Measurements from ENCODE around the gene GRK5. TPM values are rescaled to one million over a fixed set of nuclear protein-coding genes. Genes with fewer than 3 reads are reported as not detected.

GRK5 gene
- total RNA-seq, 1 donor: 10.6 TPM

DNA sequence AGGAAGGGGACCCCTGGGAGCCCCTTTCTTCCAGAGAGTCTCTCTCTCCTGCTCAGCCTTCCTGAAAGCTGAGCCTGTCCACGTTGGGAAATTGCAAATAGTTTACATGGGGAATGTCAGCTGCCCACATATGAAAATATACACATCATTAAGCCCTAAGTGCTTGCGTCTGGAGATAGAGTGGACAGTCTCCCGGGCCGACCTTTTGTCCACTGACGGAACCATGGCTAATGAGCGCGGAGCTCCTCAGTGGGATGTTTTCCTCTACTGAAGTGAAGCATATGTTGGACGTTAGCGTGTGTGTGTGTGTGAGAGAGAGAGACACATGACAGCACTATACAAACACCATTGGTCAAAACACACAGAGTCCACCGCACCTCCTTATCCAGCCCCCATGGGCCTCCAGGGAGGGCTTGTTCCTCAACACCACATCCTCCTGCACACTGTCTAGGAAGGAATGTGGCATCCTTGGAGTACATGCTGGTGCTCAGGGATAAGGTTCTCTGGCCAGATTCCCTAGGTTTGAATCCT, 206.8 kb downstream of the GRK5 start:
- H3K4me1 ChIP-seq (ENCODE audit: insufficient read depth, low read length): no peaks in the 10 kb centered on the region
- H3K27me3 ChIP-seq (ENCODE audit: insufficient read depth, low read length): no peaks in the 10 kb centered on the region
- H3K9me3 ChIP-seq (ENCODE audit: low read depth, low read length): no peaks in the 10 kb centered on the region
- H3K4me3 ChIP-seq (ENCODE audit: low read length): no peak overlapping the region

DNA sequence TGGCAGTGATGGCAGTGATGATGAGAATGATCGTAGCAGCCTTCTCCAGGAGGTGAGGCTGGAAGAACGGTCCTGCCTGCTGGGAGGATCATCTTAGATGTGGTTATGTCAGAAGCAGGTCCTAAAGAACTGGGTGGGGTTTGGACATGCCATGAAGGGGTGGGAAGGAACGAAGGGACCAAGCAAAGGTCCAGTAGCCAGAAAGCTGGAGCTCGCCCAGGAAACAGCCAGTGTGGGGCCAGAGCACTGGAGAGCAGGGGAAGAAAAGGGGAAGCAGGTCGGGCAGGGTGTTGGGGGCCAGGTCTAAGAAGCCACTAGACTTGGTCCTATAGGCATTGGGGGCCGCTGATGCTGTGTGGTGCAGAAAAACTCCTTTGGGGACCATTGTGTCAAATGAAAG, 207.8 kb downstream of the GRK5 start:
- Histone ChIP-seq H3K27me3 (ENCODE audit: insufficient read depth, low read length) (no peaks in the 10 kb centered on the region), H3K9me3 (ENCODE audit: low read depth, low read length) (no peaks in the 10 kb centered on the region), H3K4me1 (ENCODE audit: insufficient read depth, low read length) (no peaks in the 10 kb centered on the region), H3K4me3 (ENCODE audit: low read length) (no peak overlapping the region)

DNA sequence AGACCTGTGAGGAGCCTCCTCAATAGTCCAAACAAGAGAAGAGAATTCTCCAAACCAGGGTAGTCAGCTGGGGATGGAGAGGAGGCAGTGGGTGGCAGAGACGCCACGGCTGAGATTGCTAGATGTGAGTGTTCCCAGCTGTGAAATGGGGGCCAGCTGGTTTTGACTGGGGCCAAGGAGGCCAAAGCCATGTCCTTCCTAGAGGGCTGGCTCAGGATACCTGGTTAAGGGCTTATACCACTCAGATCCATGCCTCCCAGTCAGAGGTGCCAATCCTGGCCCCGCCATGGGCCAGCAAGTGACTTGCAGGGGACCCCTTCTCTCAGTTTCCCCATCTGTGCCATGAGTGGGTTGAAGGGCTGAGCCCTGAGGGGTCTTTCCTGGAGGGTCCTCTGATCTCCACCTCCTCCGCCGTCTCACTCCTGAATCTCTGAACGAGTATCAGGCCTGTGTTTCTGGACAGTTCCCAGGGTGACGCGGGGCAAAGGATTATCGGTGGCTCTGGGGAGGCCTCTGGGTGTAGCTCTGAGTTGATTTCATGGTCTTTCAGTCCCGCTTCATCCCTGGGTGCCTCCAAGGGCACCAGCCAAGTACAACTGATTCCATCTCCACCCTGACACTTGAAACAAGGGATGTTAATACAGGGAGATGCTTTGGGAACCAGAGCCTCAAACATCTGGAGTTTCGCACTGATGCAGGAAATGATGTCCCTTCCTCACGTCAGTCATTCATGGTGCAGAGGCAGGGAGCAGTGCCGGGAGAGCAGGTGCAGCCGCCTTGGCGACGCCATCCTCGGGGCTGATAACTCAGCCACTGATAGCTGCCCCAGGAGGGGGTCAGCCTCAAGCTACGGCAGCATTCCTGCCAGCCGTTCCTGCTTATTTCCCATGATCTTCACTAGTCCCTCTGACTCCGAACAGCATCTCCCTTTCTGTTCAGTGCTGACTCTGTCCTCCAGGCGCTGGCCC, 208.4 kb downstream of the GRK5 start:
- no peaks in the 10 kb centered on the region for H3K4me1 ChIP-seq (ENCODE audit: insufficient read depth, low read length)
- H3K9me3 ChIP-seq (ENCODE audit: low read depth, low read length): no peaks in the 10 kb centered on the region
- H3K4me3 ChIP-seq (ENCODE audit: low read length): no peak overlapping the region
- H3K27me3 ChIP-seq (ENCODE audit: insufficient read depth, low read length): no peaks in the 10 kb centered on the region

DNA sequence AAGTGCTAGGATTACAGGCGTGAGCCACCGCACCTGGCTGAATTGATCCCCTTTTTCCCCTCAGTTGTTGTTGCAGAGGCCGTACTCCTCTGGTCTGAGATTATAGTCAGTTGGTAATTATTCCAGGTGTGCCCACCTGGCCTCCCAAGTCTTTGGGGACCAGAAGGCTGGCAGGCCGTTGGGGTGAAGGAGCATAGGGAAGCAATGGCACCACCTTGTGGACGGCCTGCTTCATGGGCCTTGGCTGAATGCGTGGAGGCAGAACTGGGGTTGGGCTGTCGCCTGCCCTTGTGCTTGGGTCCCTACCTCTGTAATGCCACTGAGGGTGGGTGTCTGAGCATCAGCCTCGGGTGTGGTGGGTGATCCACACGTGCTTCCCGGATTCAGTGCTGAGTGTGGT, 209.5 kb downstream of the GRK5 start:
- no peak overlapping the region for H3K4me3 ChIP-seq (ENCODE audit: low read length)
- H3K9me3 ChIP-seq (ENCODE audit: low read depth, low read length): no peaks in the 10 kb centered on the region
- no peaks in the 10 kb centered on the region for H3K4me1 ChIP-seq (ENCODE audit: insufficient read depth, low read length)
- no peaks in the 10 kb centered on the region for H3K27me3 ChIP-seq (ENCODE audit: insufficient read depth, low read length)

DNA sequence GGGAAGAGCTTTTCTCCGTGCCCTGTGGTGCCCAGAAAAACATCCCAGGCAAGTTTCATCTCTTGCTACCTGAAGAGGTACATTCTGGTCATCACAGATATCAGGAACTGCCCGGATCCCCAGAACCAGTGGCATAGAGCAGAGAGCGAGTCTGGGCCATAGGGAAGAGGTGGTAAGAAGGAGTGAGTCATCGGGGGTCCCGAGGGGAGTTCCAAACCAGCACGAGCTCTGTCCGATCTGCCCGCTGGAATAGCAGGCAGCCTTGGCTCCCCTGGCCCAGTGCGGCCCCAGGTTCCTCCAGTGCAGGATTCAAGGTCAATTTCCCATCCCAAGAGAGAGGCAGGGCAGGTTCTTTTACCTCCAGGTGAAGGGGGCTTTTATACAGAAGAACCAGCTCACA, 210.5 kb downstream of the GRK5 start:
- Histone ChIP-seq H3K9me3 (ENCODE audit: low read depth, low read length) (no peaks in the 10 kb centered on the region), H3K4me1 (ENCODE audit: insufficient read depth, low read length) (no peaks in the 10 kb centered on the region), H3K27me3 (ENCODE audit: insufficient read depth, low read length) (no peaks in the 10 kb centered on the region), H3K4me3 (ENCODE audit: low read length) (no peak overlapping the region)

GRCh38 chr10:119418362-119418761, 211.0 kb downstream of the GRK5 start:
- H3K9me3 ChIP-seq (ENCODE audit: low read depth, low read length): no peaks in the 10 kb centered on the region
- H3K27me3 ChIP-seq (ENCODE audit: insufficient read depth, low read length): no peaks in the 10 kb centered on the region
- H3K4me3 ChIP-seq (ENCODE audit: low read length): no peak overlapping the region
- H3K4me1 ChIP-seq (ENCODE audit: insufficient read depth, low read length): no peaks in the 10 kb centered on the region

DNA sequence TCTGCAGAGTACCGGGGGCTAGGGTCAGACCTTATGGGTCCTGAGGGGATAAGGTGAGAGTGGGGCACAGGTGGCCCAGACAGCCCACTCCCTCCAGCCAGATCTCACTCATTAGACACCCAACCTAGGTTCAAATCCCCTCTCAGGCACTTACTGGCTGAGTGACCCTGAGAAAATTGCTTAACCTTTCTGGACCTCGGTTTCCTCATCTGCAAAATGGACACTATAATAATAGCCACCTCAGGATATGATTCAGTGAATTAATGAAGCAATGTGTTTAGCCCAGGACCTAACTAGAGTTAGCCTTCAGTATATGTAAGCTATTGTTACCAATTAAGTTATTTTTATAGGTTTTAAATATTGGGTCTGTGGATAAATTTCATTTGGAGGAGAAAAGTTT, 212.6 kb downstream of the GRK5 start:
- H3K9me3 ChIP-seq (ENCODE audit: low read depth, low read length): no peaks in the 10 kb centered on the region
- H3K4me1 ChIP-seq (ENCODE audit: insufficient read depth, low read length): no peaks in the 10 kb centered on the region
- H3K4me3 ChIP-seq (ENCODE audit: low read length): no peak overlapping the region
- no peaks in the 10 kb centered on the region for H3K27me3 ChIP-seq (ENCODE audit: insufficient read depth, low read length)

- Histone ChIP-seq H3K4me3 (ENCODE audit: low read length) (no peak overlapping the region), H3K4me1 (ENCODE audit: insufficient read depth, low read length) (no peaks in the 10 kb centered on the region), H3K27me3 (ENCODE audit: insufficient read depth, low read length) (no peaks in the 10 kb centered on the region), H3K9me3 (ENCODE audit: low read depth, low read length) (no peaks in the 10 kb centered on the region)
These were observed 213.8 kb downstream of the GRK5 start for GRCh38 chr10:119420950-119421875.

- Histone ChIP-seq H3K4me3 (ENCODE audit: low read length) (no peak overlapping the region), H3K27me3 (ENCODE audit: insufficient read depth, low read length) (no peaks in the 10 kb centered on the region), H3K9me3 (ENCODE audit: low read depth, low read length) (no peaks in the 10 kb centered on the region), H3K4me1 (ENCODE audit: insufficient read depth, low read length) (no peaks in the 10 kb centered on the region)
These were observed 214.7 kb downstream of the GRK5 start for GRCh38 chr10:119421891-119422681.

- no peaks in the 10 kb centered on the region for H3K4me1 ChIP-seq (ENCODE audit: insufficient read depth, low read length)
These were observed 215.5 kb downstream of the GRK5 start for GRCh38 chr10:119422682-119423509.

DNA sequence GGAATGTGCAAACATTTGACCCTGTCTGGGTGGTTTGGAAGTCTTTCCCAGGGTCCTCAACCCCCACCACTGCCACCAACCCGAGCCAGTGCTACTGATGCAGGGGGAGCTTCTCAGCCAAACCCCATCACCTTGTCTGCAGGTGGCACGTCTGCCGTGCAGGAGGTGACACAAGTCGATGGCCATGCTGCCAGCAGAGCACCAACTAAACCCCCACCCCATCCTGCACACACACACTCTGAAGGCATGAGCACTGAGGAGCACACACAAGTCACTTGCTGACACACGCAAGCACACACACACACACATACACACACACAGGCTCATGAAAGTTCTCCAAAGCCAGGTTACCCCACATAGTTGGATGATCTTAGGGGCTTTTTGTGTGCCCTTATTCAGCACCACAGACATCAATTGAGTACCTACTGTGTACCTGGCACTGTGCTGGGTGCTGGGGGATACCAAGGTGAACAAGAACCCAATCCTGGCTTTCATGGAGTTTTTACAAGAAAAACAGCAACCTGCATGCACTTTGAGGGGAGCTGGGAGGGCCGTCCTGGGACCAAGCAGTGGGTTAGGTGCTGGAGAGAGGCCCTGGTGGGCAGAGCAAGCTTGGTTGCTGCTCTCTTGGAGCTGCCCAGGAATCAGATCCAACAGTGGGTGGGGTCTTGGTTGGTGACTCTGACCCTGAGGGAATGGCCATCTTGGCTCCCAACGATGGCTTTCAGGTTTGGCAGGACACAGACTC, 216.3 kb downstream of the GRK5 start:
- Histone ChIP-seq H3K9me3 (ENCODE audit: low read depth, low read length) (no peaks in the 10 kb centered on the region), H3K27me3 (ENCODE audit: insufficient read depth, low read length) (no peaks in the 10 kb centered on the region), H3K4me3 (ENCODE audit: low read length) (no peak overlapping the region), H3K4me1 (ENCODE audit: insufficient read depth, low read length) (no peaks in the 10 kb centered on the region)

More at GRCh38 chr10:119422682-119423509, 215.5 kb downstream of the GRK5 start:
- H3K27me3 ChIP-seq (ENCODE audit: insufficient read depth, low read length): no peaks in the 10 kb centered on the region
- no peak overlapping the region for H3K4me3 ChIP-seq (ENCODE audit: low read length)
- no peaks in the 10 kb centered on the region for H3K9me3 ChIP-seq (ENCODE audit: low read depth, low read length)

DNA sequence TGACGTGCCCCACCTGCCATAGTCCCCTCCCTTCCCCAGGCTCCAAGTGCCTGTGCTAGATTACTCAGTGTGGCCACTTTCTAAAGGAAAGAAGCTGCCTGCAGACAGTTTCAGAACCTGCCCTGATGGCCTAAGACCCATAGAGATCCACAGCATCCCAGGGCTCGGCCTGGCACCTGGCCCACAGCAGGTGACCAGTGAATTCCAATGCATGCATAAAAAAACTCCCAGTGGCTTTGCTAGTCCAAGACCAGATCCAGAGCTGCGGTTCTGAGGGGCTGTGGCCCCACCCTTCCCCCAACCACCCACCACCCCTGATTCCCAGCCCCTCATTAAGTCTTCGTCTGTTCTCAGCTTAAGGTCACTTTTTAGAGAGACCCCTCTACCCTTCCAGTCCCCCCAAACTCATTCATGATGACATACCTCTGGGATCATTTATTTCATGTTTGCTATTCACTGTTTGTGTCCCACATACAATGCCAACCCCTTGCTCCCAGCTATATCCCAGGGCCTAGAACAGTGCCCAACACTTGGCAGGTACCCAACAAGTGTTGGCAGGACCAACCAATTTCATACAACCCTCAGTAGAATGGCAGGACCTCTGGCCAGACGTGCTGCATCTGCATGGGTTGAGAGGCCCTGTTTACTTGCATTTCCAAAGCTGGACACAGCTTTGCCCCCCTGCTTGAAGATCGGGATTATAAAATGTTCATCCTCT, 217.0 kb downstream of the GRK5 start:
- Histone ChIP-seq H3K4me3 (ENCODE audit: low read length) (no peak overlapping the region), H3K9me3 (ENCODE audit: low read depth, low read length) (no peaks in the 10 kb centered on the region), H3K4me1 (ENCODE audit: insufficient read depth, low read length) (no peaks in the 10 kb centered on the region), H3K27me3 (ENCODE audit: insufficient read depth, low read length) (no peaks in the 10 kb centered on the region)
